IMR-90 (cell line): ENCODE measurements around the gene ABTB1. TPM values are rescaled to one million over a fixed set of nuclear protein-coding genes. Genes with fewer than 3 reads are reported as not detected.

Source experiments
- ATAC-seq: fragments of 200-7000 bp; cut with Tn5 transposase; 2 replicates; pipeline ENCODE4 v1.9.1; 2020; ENCODE audit warnings: low read depth, mild to moderate bottlenecking, moderate library complexity
- BruUV-seq: library from RNA; stranded (reverse); fragments of 400-500 nt; replicated peaks from 2 replicates; lab custom pipeline; 2021; lab: Mats Ljungman, UMichigan
- CTCF ChIA-PET: fragments of 300-600 bp; formaldehyde crosslinking; extraction: SDS; loops from one replicate; lab custom pipeline; 2021; ENCODE audit warnings: antibody characterized with exemption; lab: Yijun Ruan, JAX
- POLR2A ChIA-PET: fragments of 300-600 bp; sonication (Branson Sonifier 250); formaldehyde crosslinking; loops from one replicate; lab custom pipeline; 2022; ENCODE audit warnings: antibody characterized with exemption; ENCODE audit not compliant: unreplicated experiment; lab: Charles Lee
- DNase-seq: peaks from one replicate; pipeline ENCODE4 v3.0.0; 2013
- H2AFZ ChIP-seq: replicated peaks from 2 replicates; pipeline ENCODE3; 2013; ENCODE audit warnings: low read length, mild to moderate bottlenecking; ENCODE audit not compliant: poor library complexity
- H2AK5ac ChIP-seq: 2 replicates; pipeline ENCODE4 v1.6.1; 2013; ENCODE audit warnings: low read depth, low read length, inconsistent platforms
- H2AK9ac ChIP-seq: replicated peaks from 2 replicates; pipeline ENCODE3; 2013; ENCODE audit warnings: mild to moderate bottlenecking, low read depth, low read length, moderate library complexity; ENCODE audit not compliant: poor library complexity
- H2BK120ac ChIP-seq: 2 replicates; pipeline ENCODE4 v1.6.1; 2013; ENCODE audit warnings: low read depth, low read length, inconsistent platforms
- H2BK15ac ChIP-seq: 3 replicates; pipeline ENCODE4 v1.6.1; 2013; ENCODE audit warnings: low read depth, low read length, inconsistent platforms
- H2BK20ac ChIP-seq: 2 replicates; pipeline ENCODE4 v1.6.1; 2013; ENCODE audit warnings: low read depth, mild to moderate bottlenecking, inconsistent platforms, low read length, moderate library complexity
- H2BK5ac ChIP-seq: 2 replicates; pipeline ENCODE4 v1.6.1; 2013; ENCODE audit warnings: mild to moderate bottlenecking, low read depth, low read length, inconsistent platforms; ENCODE audit not compliant: poor library complexity, severe bottlenecking
- H3K14ac ChIP-seq: replicated peaks from 2 replicates; pipeline ENCODE4 v1.6.1; 2013; ENCODE audit warnings: low read depth, low read length, inconsistent platforms
- H3K18ac ChIP-seq: 2 replicates; pipeline ENCODE4 v1.6.1; 2013; ENCODE audit warnings: low read depth, low read length, control low read depth
- H3K23ac ChIP-seq: 2 replicates; pipeline ENCODE4 v1.6.1; 2013; ENCODE audit warnings: low read depth, low read length, inconsistent platforms
- H3K27ac ChIP-seq: 2 replicates; pipeline ENCODE4 v1.5.1; 2013; ENCODE audit warnings: mild to moderate bottlenecking, control low read depth, low read length; ENCODE audit not compliant: insufficient read depth
- H3K27me3 ChIP-seq: 2 replicates; pipeline ENCODE4 v1.6.1; 2013; ENCODE audit warnings: low read length; ENCODE audit not compliant: control insufficient read depth, insufficient read depth
- H3K36me3 ChIP-seq: 2 replicates; pipeline ENCODE4 v1.6.1; 2013; ENCODE audit warnings: low read length, mixed read lengths; ENCODE audit not compliant: control insufficient read depth, insufficient read depth
- H3K4ac ChIP-seq: 2 replicates; pipeline ENCODE4 v1.6.1; 2013; ENCODE audit warnings: low read depth, low read length, inconsistent platforms
- H3K4me1 ChIP-seq: 2 replicates; pipeline ENCODE4 v1.6.1; 2013; ENCODE audit warnings: low read length, mixed read lengths; ENCODE audit not compliant: control insufficient read depth, insufficient read depth
- H3K4me2 ChIP-seq: 2 replicates; pipeline ENCODE4 v1.6.1; 2013; ENCODE audit warnings: low read depth, mild to moderate bottlenecking, control low read depth, low read length, moderate library complexity
- H3K4me3 ChIP-seq: 2 replicates; pipeline ENCODE4 v1.5.1; 2013; ENCODE audit warnings: low read depth, mild to moderate bottlenecking, control low read depth, low read length, moderate library complexity; ENCODE audit not compliant: insufficient read depth
- H3K56ac ChIP-seq: 2 replicates; pipeline ENCODE4 v1.6.1; 2013; ENCODE audit warnings: low read length, inconsistent platforms; ENCODE audit not compliant: insufficient read depth; ENCODE audit errors: extremely low read depth
- H3K79me1 ChIP-seq, 2 experiments: 2 replicates each; pipeline ENCODE4 v1.6.1; 2013; ENCODE audit warnings: low read length in 2 of 2, inconsistent platforms in 1 of 2, low read depth in 1 of 2
- H3K9ac ChIP-seq: 2 replicates; pipeline ENCODE4 v1.6.1; 2013; ENCODE audit warnings: low read depth, low read length, control low read depth
- H3K9me1 ChIP-seq: 2 replicates; pipeline ENCODE4 v1.6.1; 2013; ENCODE audit warnings: low read length, inconsistent platforms; ENCODE audit not compliant: insufficient read depth
- H3K9me3 ChIP-seq: 2 replicates; pipeline ENCODE4 v1.6.1; 2013; ENCODE audit warnings: low read length; ENCODE audit not compliant: control insufficient read depth, insufficient read depth
- H4K20me1 ChIP-seq: 2 replicates; pipeline ENCODE4 v1.6.1; 2013; ENCODE audit warnings: low read length, inconsistent platforms; ENCODE audit not compliant: insufficient read depth
- H4K5ac ChIP-seq: 2 replicates; pipeline ENCODE4 v1.6.1; 2013; ENCODE audit warnings: mild to moderate bottlenecking, low read depth, low read length, control low read depth
- H4K8ac ChIP-seq, 2 experiments: 2 replicates each; pipeline ENCODE4 v1.6.1; 2013; ENCODE audit warnings: low read depth in 2 of 2, low read length in 2 of 2, control low read depth in 1 of 2, inconsistent platforms in 1 of 2
- H4K91ac ChIP-seq: 2 replicates; pipeline ENCODE4 v1.6.1; 2013; ENCODE audit warnings: low read depth, low read length, inconsistent platforms; ENCODE audit not compliant: insufficient read depth
- BHLHE40 ChIP-seq: fragments of 150-350 bp; IDR thresholded peaks from 2 replicates; pipeline ENCODE4 v1.6.1; 2016; ENCODE audit warnings: mild to moderate bottlenecking, low read depth, low read length
- CTCF ChIP-seq: conservative IDR thresholded peaks from 2 replicates; pipeline ENCODE4 v1.5.1; 2012; ENCODE audit warnings: mild to moderate bottlenecking, low read depth, low read length, improper control_type of control experiment
- MXI1 ChIP-seq: IDR thresholded peaks from 2 replicates; pipeline ENCODE4 v1.6.1; 2012; ENCODE audit warnings: low read depth, mild to moderate bottlenecking, low read length, moderate library complexity, borderline replicate concordance
- RAD21 ChIP-seq: IDR thresholded peaks from 2 replicates; pipeline ENCODE4 v1.6.1; 2012; ENCODE audit warnings: low read length, improper control_type of control experiment
- WGBS, 2 experiments: methylation state at CpG; one replicate each; pipeline versions ENCODE4 v1.1.5 to v1.1.7; 2013; ENCODE audit warnings: missing lambda C conversion rate in 2 of 2; ENCODE audit not compliant: insufficient read length in 1 of 2; ENCODE audit errors: extremely low coverage in 2 of 2; 5-methylcytosine and 5-hydroxymethylcytosine counted together
- dilution Hi-C: fragments of 300-500 bp; cut with HindIII; formaldehyde crosslinking; loops from one replicate; pipeline ENCODE4 v1.14.3; 2018; ENCODE audit warnings: low sequenced_read_pairs; ENCODE audit not compliant: unreplicated experiment
- in situ Hi-C: fragments of 300-500 bp; cut with MboI; formaldehyde crosslinking; loops from 3 replicates; pipeline ENCODE4 v1.14.3; 2019; ENCODE audit warnings: low sequenced_read_pairs, inconsistent platforms, mixed read lengths
- intact Hi-C: fragments of 100-400 bp; cut with micrococcal nuclease; formaldehyde crosslinking; loops from 2 replicates; pipeline ENCODE4 v1.10.0; 2022
- polyA plus RNA-seq, 3 experiments: library from polyadenylated mRNA; depleted of rRNA; stranded (reverse); fragments of >200 nt; gene quantifications; 2 replicates each; pipeline ENCODE4 v1.2.3, GENCODE V29; 2012; ENCODE audit warnings: low replicate concordance in 1 of 3
- total RNA-seq: library from RNA; depleted of rRNA; stranded (reverse); fragments of >200 nt; gene quantifications from 2 replicates; pipeline ENCODE4 v1.2.3, GENCODE V29; 2012

Gene ABTB1
- total and polyA plus RNA-seq, 2 of the 4 experiments (the other 2 are of a cell fraction) = 3.2 to 23.0 TPM

- in situ Hi-C loops = no loop called here
Measured at GRCh38 chr3:127628788-127629466, 43.8 kb upstream of the ABTB1 start, which contains the start of gene PODXL2. PODXL2 (plus strand) TSS chr3:127629185; CDS start chr3:127629220, 35 bp downstream.

More at GRCh38 chr3:127628788-127629466, 43.8 kb upstream of the ABTB1 start, which contains the start of gene PODXL2:
- Histone ChIP-seq H2AK9ac (no peak within 1 kb of the TSS), H3K9me1 (peaks cover 9% of the 10 kb centered on the region), H3K27me3 (peaks cover 41% of the 10 kb centered on the region), H3K36me3 (no peaks in the 10 kb centered on the region), H2BK15ac (no peak within 1 kb of the TSS), H3K56ac (no peak within 1 kb of the TSS), H3K4me2 (peak within 1 kb of the TSS; percentile 89), H3K79me1 (no peaks in the 10 kb centered on the region), H2BK20ac (no peak within 1 kb of the TSS), H4K20me1 (peaks cover 10% of the 10 kb centered on the region; the same call in 1 of the 2 replicates), H3K27ac (no peak within 1 kb of the TSS), H3K9me3 (0 out of 2 replicates have a peak, but pooled peaks cover 2% of the 10 kb centered on the region), H3K4ac (no peak within 1 kb of the TSS), H4K91ac (no peak within 1 kb of the TSS), H3K18ac (no peak within 1 kb of the TSS), H4K8ac (no peak within 1 kb of the TSS), H2AK5ac (no peak within 1 kb of the TSS), H3K9ac (no peak within 1 kb of the TSS), H3K4me1 (peaks cover 3% of the 10 kb centered on the region; the same call in 1 of the 2 replicates), H2AFZ (peak within 1 kb of the TSS; percentile 85), H3K14ac (no peak within 1 kb of the TSS), H3K4me3 (peak within 1 kb of the TSS; percentile 35), H2BK5ac (no peak within 1 kb of the TSS), H4K5ac (no peak within 1 kb of the TSS), H3K23ac (no peak within 1 kb of the TSS), H2BK120ac (no peak within 1 kb of the TSS)
- ATAC-seq (peak; percentile 92), DNase-seq (peak; percentile 52)
- ChIA-PET CTCF (no interaction called here), POLR2A (no interaction called here)
- dilution Hi-C loops = no loop called here
- intact Hi-C loops = no loop called here
- no TSS peak for BruUV-seq
- WGBS, 2 experiments = 0% methylated on average over 27 of the region's 105 CpGs; no CpG with 5 or more reads in 1 of the 2 experiments
- 0 out of 2 replicates have a peak, but pooled peaks have one; percentile 3 for TF ChIP-seq CTCF
- TF ChIP-seq MXI1 = peak; percentile 89
- TF ChIP-seq BHLHE40 = peak; percentile 42; the same call in 1 of the 2 replicates
- no peak for TF ChIP-seq RAD21
